Measurements from ENCODE around the gene RBM4. TPM values are rescaled to one million over a fixed set of nuclear protein-coding genes. Genes with fewer than 3 reads are reported as not detected.
A peak's percentile ranks its signal among the peaks of the same experiment; 100 is the strongest.
"Not testable (repeated sequence)": the region's sequence is repeated elsewhere in the genome, so short reads cannot be mapped to it uniquely, and the experiment has no call there.

Gene RBM4
- total and polyA plus RNA-seq, 8 donors: 100 to 246 (median 221) TPM

DNA sequence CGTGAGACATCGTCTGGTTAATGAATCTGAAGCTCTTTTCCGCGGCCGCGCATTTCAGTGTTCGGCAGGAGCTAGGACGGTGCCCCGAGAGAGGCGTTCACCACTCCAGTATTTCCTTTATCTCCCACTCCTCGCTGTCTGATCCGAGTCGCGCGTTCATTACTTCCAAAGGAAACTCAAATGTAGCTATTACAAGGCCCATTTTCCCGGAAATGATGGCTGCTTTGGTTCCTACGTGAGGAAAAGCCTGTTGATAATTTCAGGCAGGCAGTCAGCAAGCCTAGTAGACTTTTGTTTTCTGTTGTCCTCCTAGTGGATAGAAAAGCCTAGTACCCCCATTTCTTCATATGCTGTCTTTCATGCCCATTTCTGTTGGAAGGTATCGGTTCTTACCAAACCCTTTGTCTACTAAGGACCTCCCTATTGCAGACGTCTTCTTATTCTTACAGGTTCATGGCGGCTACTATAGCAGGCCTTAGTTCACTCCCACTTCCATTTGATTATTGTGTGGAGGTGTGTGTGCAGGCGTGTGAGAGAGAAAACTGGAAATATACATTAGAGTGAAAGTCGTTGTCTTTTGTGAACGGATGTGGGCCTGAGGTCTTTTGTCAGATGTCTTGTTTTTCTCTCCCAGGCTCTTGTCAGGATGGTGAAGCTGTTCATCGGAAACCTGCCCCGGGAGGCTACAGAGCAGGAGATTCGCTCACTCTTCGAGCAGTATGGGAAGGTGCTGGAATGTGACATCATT is 737 bp downstream of the RBM4 start:
- H3K9me3 ChIP-seq: no peaks in the 10 kb centered on the region
- no peaks in the 10 kb centered on the region for H3K27me3 ChIP-seq
- intact Hi-C loops (cut with DNase I): no loop called here
- H3K4me1 ChIP-seq: peaks cover 37 to 66% of the 10 kb centered on the region in 2 donors
- DNase-seq (peak in 2 of 4 donors; percentile 42 to 52), ATAC-seq (peak; percentile 4)
- TF ChIP-seq, protein P1, sequence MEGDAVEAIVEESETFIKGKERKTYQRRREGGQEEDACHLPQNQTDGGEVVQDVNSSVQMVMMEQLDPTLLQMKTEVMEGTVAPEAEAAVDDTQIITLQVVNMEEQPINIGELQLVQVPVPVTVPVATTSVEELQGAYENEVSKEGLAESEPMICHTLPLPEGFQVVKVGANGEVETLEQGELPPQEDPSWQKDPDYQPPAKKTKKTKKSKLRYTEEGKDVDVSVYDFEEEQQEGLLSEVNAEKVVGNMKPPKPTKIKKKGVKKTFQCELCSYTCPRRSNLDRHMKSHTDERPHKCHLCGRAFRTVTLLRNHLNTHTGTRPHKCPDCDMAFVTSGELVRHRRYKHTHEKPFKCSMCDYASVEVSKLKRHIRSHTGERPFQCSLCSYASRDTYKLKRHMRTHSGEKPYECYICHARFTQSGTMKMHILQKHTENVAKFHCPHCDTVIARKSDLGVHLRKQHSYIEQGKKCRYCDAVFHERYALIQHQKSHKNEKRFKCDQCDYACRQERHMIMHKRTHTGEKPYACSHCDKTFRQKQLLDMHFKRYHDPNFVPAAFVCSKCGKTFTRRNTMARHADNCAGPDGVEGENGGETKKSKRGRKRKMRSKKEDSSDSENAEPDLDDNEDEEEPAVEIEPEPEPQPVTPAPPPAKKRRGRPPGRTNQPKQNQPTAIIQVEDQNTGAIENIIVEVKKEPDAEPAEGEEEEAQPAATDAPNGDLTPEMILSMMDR (IDR thresholded peaks at IDR 0.05): no peak
- H3K36me3 ChIP-seq: peaks cover 9 to 56% of the 10 kb centered on the region in 2 donors
- H3K4me3 ChIP-seq: peak overlapping the region; percentile 65 to 83
- H3K27ac ChIP-seq: peak overlapping the region; percentile 88 to 92

DNA sequence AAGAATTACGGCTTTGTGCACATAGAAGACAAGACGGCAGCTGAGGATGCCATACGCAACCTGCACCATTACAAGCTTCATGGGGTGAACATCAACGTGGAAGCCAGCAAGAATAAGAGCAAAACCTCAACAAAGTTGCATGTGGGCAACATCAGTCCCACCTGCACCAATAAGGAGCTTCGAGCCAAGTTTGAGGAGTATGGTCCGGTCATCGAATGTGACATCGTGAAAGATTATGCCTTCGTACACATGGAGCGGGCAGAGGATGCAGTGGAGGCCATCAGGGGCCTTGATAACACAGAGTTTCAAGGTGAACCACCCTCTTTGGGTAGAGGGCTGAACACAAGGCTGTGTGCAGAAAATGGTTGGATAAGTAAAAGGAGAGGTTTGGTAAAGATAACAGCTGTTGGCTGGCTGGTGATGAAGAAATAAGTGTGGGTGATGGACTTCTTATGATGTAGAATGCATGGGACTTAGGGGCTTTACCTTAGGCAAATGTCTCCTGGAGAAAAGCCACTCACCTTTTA is 1.4 kb downstream of the RBM4 start:
- Histone ChIP-seq H3K36me3 (peaks cover 9 to 56% of the 10 kb centered on the region in 2 donors), H3K4me3 (peak overlapping the region in 1 of 2 donors; percentile 83), H3K4me1 (peaks cover 37 to 73% of the 10 kb centered on the region in 2 donors)
- ATAC-seq; DNase-seq; H3K27ac ChIP-seq; intact Hi-C loops (cut with DNase I); H3K27me3 ChIP-seq; H3K9me3 ChIP-seq: not testable (repeated sequence)

DNA sequence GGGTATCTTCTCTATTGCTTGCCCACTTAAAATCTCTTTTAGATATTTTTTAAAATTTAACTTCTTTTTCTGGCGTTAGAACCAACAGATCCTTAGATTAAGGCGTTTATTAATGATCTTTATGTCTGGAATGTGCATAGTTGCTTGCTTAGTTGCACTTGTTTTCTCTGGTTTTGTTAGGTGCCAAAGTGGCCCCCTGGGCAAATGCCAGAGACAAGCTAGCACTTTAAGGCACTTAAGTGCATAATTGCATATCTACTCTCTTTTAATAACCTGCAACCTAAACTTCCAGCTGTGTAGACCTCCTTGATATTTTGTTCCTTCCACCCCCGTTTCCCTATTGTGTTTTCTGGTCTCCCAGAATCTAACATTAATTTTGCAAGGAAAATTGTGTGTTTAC is 3.3 kb downstream of the RBM4 start:
- H3K36me3 ChIP-seq: peaks cover 9 to 73% of the 10 kb centered on the region in 2 donors
- no peaks in the 10 kb centered on the region for H3K27me3 ChIP-seq
- DNase-seq (no peak), ATAC-seq (no peak)
- TF ChIP-seq, protein P1 (IDR thresholded peaks at IDR 0.05): no peak
- H3K4me3 ChIP-seq: peak overlapping the region; percentile 17 to 83
- H3K4me1 ChIP-seq: peaks cover 37 to 90% of the 10 kb centered on the region in 2 donors
- no peaks in the 10 kb centered on the region for H3K9me3 ChIP-seq
- intact Hi-C loops (cut with DNase I): no loop called here
- H3K27ac ChIP-seq: no peak overlapping the region

DNA sequence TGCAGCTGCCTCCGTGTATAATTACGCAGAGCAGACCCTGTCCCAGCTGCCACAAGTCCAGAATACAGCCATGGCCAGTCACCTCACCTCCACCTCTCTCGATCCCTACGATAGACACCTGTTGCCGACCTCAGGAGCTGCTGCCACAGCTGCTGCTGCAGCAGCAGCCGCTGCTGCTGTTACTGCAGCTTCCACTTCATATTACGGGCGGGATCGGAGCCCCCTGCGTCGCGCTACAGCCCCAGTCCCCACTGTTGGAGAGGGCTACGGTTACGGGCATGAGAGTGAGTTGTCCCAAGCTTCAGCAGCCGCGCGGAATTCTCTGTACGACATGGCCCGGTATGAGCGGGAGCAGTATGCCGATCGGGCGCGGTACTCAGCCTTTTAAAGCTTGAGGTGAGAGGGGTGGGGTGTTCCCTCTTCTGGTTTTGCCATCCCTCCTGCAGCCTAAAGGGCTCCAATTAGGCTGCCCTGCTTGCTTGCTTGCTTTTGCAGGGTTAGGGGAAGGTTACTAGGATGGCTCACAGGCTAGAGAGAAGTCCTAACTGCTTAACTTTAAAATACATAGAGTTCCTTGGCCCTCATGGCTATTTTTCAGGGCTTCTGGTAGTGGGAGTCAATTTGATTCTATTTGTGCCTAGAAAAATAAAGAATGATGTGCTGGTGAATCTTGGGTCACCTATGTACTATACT is 5.4 kb downstream of the RBM4 start:
- Histone ChIP-seq H3K9me3 (no peaks in the 10 kb centered on the region), H3K27ac (no peak overlapping the region), H3K27me3 (no peaks in the 10 kb centered on the region), H3K4me3 (peak overlapping the region in 1 of 2 donors; percentile 83), H3K36me3 (peaks cover 9 to 93% of the 10 kb centered on the region in 2 donors), H3K4me1 (peaks cover 37 to 80% of the 10 kb centered on the region in 2 donors)
- intact Hi-C loops (cut with DNase I): no loop called here
- TF ChIP-seq, protein P1 (IDR thresholded peaks at IDR 0.05): no peak
- DNase-seq: no peak
- no peak for ATAC-seq

DNA sequence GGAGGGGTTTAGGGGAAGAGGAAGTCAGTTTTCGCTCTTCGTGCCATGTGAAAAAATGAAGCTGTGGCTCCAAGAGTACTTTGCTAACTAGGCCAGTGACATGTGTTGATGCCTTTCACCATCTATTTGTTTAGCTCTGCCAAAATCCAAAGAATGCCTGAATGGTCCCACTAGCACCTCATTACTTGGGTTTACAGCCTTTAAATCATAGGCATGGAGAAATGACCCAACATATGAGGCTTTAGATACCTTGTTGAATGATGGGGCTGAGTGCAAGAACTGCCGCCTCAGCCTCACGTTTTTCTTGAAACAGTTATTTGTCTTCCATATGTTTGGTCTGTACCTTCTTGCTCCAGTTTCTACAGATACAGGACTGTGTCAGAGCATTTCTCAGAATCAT is 8.3 kb downstream of the RBM4 start:
- Histone ChIP-seq H3K27ac (no peak overlapping the region), H3K27me3 (no peaks in the 10 kb centered on the region), H3K4me3 (no peak overlapping the region), H3K9me3 (no peaks in the 10 kb centered on the region), H3K4me1 (peaks cover 17 to 54% of the 10 kb centered on the region in 2 donors), H3K36me3 (peaks cover 9 to 91% of the 10 kb centered on the region in 2 donors)
- TF ChIP-seq, protein P1 (IDR thresholded peaks at IDR 0.05): no peak
- ATAC-seq (no peak), DNase-seq (peak in 2 of 4 donors; percentile 30 to 48)
- intact Hi-C loops (cut with DNase I): no loop called here
